Prostate gland (tissue), 2 donors: Measurements from ENCODE around the gene BTAF1. TPM values are rescaled to one million over a fixed set of nuclear protein-coding genes. Genes with fewer than 3 reads are reported as not detected.
"Not testable (repeated sequence)": the region's sequence is repeated elsewhere in the genome, so short reads cannot be mapped to it uniquely, and the experiment has no call there.

Experiments used
- DNase-seq: peaks from one replicate; pipeline ENCODE4 v3.0.0-alpha.2; 2019; ENCODE audit warnings: low spot score
- H3K27ac ChIP-seq, 2 donors: fragments of 200-600 bp; sonication (generic); 2 replicates each; pipeline ENCODE4 v1.5.1; 2017 to 2019
- H3K27me3 ChIP-seq: fragments of 200-600 bp; sonication (generic); replicated peaks from 2 replicates; pipeline ENCODE4 v1.5.1; 2019; ENCODE audit not compliant: insufficient read depth
- H3K36me3 ChIP-seq, 2 donors: fragments of 200-600 bp; sonication (generic); 1 replicate in 1 of 2; 2 replicates in 1 of 2; pipeline versions ENCODE4 v1.5.1 to v1.8.1; 2017 to 2019
- H3K4me1 ChIP-seq: fragments of 200-600 bp; sonication (generic); replicated peaks from 2 replicates; pipeline ENCODE4 v1.5.1; 2019
- H3K4me3 ChIP-seq, 2 donors: fragments of 200-600 bp; sonication (generic); 2 replicates each; pipeline ENCODE4 v1.5.1; 2017 to 2019
- H3K9me3 ChIP-seq: fragments of 200-600 bp; sonication (generic); 2 replicates; pipeline ENCODE4 v1.5.1; 2017
- POLR2A ChIP-seq: fragments of 450-650 bp; IDR thresholded peaks from one replicate; pipeline ENCODE4 v1.6.1; 2016; ENCODE audit warnings: antibody characterized with exemption, mild to moderate bottlenecking
- POLR2AphosphoS5 ChIP-seq: sonication (generic); formaldehyde crosslinking; IDR thresholded peaks from one replicate; pipeline ENCODE4 v1.6.1; 2017; ENCODE audit warnings: antibody characterized with exemption
- WGBS: methylation state at CpG from one replicate; pipeline ENCODE4 v1.1.5; 2018; 5-methylcytosine and 5-hydroxymethylcytosine counted together
- intact Hi-C: fragments of 100-400 bp; cut with DNase I; formaldehyde crosslinking; loops from one replicate; pipeline ENCODE4 v1.14.2; 2022
- total RNA-seq, 2 donors: library from RNA; depleted of rRNA; stranded (reverse); fragments of >200 nt; gene quantifications; one replicate each; pipeline ENCODE4 v1.1.0, GENCODE V29; 2016
- TF ChIP-seq, protein P1 (sequence below), 4 experiments: fragments of 200-600 bp in 2 of 4; fragments of 450-650 bp in 2 of 4; sonication (generic) in 2 of 4; IDR thresholded peaks; 1 replicate in 3 of 4; 2 replicates in 1 of 4; pipeline ENCODE4 v1.5.1; 2016 to 2019; ENCODE audit warnings: antibody characterized with exemption in 4 of 4, mild to moderate bottlenecking in 2 of 4, moderate library complexity in 2 of 4

Gene BTAF1
- total RNA-seq, 2 donors from 2014 or later: 31.2 to 43.2 TPM

DNA sequence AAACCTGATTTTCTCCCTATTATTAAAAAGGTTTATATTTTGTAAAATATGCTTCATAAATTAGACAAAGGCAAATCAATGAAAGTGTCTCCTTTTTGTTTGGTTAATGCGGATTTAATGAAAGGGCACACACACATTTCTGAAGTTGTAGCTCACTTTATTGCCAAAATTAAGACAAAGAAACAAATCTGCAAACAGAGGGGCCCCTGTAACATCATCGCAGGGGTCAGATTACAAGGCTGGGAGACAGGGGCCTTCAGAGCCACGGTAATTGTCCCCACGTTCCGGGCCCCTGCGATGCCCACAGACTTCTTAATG, 36.7 kb upstream of the BTAF1 start:
- Histone ChIP-seq H3K27me3 (no peaks in the 10 kb centered on the region), H3K4me3 (peak overlapping the region; percentile 18 to 34), H3K9me3 (no peaks in the 10 kb centered on the region), H3K4me1 (no peaks in the 10 kb centered on the region), H3K36me3 (no peaks in the 10 kb centered on the region), H3K27ac (no peak overlapping the region)
- no peak for DNase-seq
- WGBS: 15% methylated on average over 6 of the region's 6 CpGs
- TF ChIP-seq, protein P1, sequence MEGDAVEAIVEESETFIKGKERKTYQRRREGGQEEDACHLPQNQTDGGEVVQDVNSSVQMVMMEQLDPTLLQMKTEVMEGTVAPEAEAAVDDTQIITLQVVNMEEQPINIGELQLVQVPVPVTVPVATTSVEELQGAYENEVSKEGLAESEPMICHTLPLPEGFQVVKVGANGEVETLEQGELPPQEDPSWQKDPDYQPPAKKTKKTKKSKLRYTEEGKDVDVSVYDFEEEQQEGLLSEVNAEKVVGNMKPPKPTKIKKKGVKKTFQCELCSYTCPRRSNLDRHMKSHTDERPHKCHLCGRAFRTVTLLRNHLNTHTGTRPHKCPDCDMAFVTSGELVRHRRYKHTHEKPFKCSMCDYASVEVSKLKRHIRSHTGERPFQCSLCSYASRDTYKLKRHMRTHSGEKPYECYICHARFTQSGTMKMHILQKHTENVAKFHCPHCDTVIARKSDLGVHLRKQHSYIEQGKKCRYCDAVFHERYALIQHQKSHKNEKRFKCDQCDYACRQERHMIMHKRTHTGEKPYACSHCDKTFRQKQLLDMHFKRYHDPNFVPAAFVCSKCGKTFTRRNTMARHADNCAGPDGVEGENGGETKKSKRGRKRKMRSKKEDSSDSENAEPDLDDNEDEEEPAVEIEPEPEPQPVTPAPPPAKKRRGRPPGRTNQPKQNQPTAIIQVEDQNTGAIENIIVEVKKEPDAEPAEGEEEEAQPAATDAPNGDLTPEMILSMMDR (IDR thresholded peaks at IDR 0.05): no peak
- no peak for TF ChIP-seq POLR2AphosphoS5
- TF ChIP-seq POLR2A: no peak
- intact Hi-C loops: no loop called here

DNA sequence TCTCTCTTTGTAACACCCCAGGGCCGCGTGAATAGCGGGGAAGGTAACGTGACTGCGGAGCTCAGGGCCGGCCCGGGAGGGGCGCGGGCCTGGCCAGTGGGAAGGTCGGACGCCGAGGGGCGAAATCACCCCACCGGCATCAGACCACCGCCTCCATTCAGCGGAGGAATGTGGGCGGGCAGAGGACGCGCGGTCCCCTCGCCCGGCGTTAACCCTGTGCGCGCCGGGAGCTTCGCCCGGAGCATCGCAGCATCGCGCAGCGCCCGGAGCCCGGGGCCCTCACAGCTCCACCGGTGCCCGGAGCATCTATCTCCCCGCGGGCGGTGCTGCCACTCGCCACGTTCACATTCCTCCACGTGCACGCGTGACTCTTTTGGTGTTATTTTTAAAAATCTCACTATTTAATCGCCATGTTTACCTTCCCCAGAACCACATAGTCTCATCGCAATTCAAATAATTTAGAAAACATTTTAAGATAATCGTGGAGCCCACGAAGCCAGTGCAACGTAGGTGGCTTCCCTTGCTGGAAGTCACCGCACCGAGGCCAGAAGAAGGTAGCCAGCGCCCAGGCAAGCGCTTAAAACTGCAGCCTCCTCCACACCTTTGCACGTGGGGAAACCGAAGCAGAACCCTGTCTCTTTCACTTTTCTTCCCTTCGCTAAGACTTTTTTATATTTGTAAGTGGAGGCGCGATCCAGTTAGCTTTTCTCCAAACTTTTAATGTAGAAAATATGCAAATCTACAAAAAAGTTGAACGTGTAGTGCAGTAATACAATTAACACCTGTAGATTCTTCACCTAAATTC, 36.1 kb upstream of the BTAF1 start:
- 1% methylated on average over 40 of the region's 59 CpGs for WGBS
- Histone ChIP-seq H3K27ac (no peak overlapping the region), H3K36me3 (no peaks in the 10 kb centered on the region), H3K4me1 (no peaks in the 10 kb centered on the region), H3K9me3 (no peaks in the 10 kb centered on the region), H3K4me3 (peak overlapping the region; percentile 18 to 34), H3K27me3 (no peaks in the 10 kb centered on the region)
- TF ChIP-seq, protein P1 (IDR thresholded peaks at IDR 0.05): no peak
- no peak for TF ChIP-seq POLR2AphosphoS5
- no peak for TF ChIP-seq POLR2A
- no peak for DNase-seq
- intact Hi-C loops: no loop called here

DNA sequence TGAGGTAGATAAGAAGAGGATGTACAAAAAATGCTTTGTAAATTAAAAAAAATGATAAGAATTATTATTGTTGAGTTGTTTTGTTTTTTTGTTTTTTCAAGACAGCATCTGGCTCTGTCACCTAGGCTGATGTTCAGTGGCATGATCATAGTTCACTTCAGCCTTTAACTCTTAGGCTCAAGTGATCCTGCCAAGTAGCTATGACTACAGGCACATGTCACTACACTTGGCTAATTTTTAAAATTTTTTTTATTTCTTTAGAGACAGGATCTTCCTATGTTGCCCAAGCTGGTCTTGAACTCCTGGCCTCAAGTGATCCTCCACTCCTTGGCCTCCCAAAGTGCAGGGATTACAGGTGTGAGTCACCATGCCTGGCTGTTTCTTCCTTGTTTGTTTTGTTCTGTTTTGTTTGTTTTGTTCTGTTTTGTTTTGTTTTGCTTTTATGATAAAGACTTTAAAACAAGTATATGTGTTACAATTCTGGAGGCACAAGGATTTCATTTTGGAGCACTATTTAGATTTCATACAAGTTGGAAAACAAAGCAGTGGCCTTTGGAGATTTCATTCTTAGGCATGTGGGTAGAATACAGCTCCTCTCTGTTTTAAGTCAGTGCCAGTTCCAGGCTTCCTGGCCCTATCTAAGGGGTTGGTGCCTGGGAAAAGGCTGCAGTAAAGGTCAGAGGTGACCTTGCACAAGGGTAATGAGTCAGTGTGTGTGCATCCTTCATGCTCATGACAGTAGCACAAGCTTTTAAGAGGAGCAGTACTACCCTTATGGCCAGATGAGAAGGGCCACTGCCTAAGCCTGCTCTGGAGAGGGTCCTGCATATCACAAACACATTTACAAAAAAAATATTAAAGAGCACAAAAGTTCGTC, 32.2 kb upstream of the BTAF1 start:
- 91% methylated on average over 1 of the region's 1 CpG for WGBS
- no peak for DNase-seq
- H3K4me3 ChIP-seq: no peak overlapping the region
- no peak overlapping the region for H3K27ac ChIP-seq
- intact Hi-C loops: no loop called here
- no peaks in the 10 kb centered on the region for H3K36me3 ChIP-seq
- no peaks in the 10 kb centered on the region for H3K27me3 ChIP-seq
- TF ChIP-seq POLR2A (no peak), POLR2AphosphoS5 (no peak)
- TF ChIP-seq, protein P1 (IDR thresholded peaks at IDR 0.05): no peak
- H3K9me3 ChIP-seq: no peaks in the 10 kb centered on the region
- no peaks in the 10 kb centered on the region for H3K4me1 ChIP-seq

DNA sequence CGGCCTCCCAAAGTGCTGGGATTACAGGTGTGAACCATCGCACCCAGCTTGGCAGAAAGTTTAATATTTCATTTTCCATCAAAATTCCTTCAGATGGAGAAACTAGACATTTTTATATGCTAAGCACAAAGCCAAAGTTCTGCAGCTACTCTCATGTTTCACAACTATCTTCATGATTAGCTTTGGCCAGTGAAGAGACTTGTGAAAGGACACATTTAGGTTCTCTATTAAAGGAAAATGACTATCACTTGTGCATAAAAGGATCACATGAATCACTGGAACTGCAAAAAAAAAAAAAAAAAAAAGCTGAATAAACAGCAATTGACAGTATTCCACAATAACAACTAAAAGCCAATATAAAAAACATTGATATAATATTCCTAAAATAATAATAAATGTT, 30.5 kb upstream of the BTAF1 start:
- Histone ChIP-seq H3K9me3 (no peaks in the 10 kb centered on the region), H3K4me1 (no peaks in the 10 kb centered on the region), H3K36me3 (no peaks in the 10 kb centered on the region), H3K27me3 (no peaks in the 10 kb centered on the region), H3K27ac (no peak overlapping the region), H3K4me3 (no peak overlapping the region)
- TF ChIP-seq, protein P1 (IDR thresholded peaks at IDR 0.05): no peak
- TF ChIP-seq POLR2A (no peak), POLR2AphosphoS5 (no peak)
- WGBS: 96% methylated on average over 2 of the region's 2 CpGs
- DNase-seq: no peak
- intact Hi-C loops: no loop called here

DNA sequence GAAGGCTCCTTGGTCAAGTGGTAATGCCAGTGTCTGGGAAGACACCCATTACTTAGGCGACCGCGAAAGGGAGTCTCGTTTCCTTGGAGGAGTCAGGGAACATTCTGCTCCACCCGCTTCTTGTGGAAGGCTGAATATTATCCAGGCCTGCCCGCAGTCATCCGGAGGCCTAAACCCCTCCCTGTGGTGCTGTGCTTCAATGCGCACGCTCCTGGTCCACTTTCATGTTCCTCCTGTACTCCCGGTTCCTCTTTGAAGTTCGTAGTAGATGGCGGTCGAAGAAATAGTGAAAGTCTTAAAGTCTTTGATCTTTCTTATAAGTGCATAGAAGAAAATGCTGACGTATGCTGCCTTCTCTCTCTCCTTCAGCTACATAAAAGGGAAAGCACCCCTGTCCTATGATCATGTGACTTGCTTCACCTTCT, 29.3 kb upstream of the BTAF1 start:
- H3K27ac ChIP-seq, DNase-seq, H3K4me3 ChIP-seq, H3K36me3 ChIP-seq, H3K4me1 ChIP-seq, H3K27me3 ChIP-seq, H3K9me3 ChIP-seq, intact Hi-C loops: not testable (repeated sequence)
- WGBS: 80% methylated on average over 14 of the region's 14 CpGs
